ENCODE data around the gene MAP4K5.

GRCh38 chr14:50534416-50534815 is 2.0 kb upstream of the MAP4K5 start:
- TF ChIP-seq CTCF (conservative IDR thresholded peaks at IDR 0.05 in 1 of 2, IDR thresholded peaks at IDR 0.05 in 1 of 2; ENCODE audit: extremely low read depth in 1 of 2, insufficient read depth in 1 of 2, low read depth in 1 of 2, low read length in 2 of 2): no peak
- no peak for TF ChIP-seq EZH2 (IDR thresholded peaks at IDR 0.05; ENCODE audit: borderline replicate concordance, low read length)
